AG04450 (cell line): ENCODE measurements around the gene HIVEP2. TPM values are rescaled to one million over a fixed set of nuclear protein-coding genes. Genes with fewer than 3 reads are reported as not detected.

Source experiments
- CTCF ChIA-PET: fragments of 300-600, 350-600 bp; formaldehyde crosslinking; extraction: SDS; loops from one replicate; lab custom pipeline; 2022; ENCODE audit warnings: antibody characterized with exemption, inconsistent platforms; lab: Charles Lee
- POLR2A ChIA-PET: fragments of 350-600 bp; formaldehyde crosslinking; extraction: SDS; loops from one replicate; lab custom pipeline; 2021; ENCODE audit warnings: antibody characterized with exemption, inconsistent platforms; lab: Yijun Ruan, JAX
- DNase-seq: peaks from one replicate; pipeline ENCODE4 v3.0.0-alpha.2; 2011; ENCODE audit warnings: low read depth, low spot score
- H3K27ac ChIP-seq: one replicate; pipeline ENCODE4 v1.5.1; 2012; ENCODE audit warnings: low read depth, low read length, control low read depth
- H3K27me3 ChIP-seq: one replicate; pipeline ENCODE4 v1.6.0; 2012; ENCODE audit warnings: low read length; ENCODE audit not compliant: control insufficient read depth, insufficient read depth
- H3K4me3 ChIP-seq: 2 replicates; pipeline ENCODE4 v1.5.1; 2011; ENCODE audit warnings: mild to moderate bottlenecking, low read depth, low read length, control low read depth
- H3K9me3 ChIP-seq: 2 replicates; pipeline ENCODE4 v1.5.1; 2012; ENCODE audit warnings: low read length; ENCODE audit not compliant: control insufficient read depth, insufficient read depth
- CTCF ChIP-seq: IDR thresholded peaks from 2 replicates; pipeline ENCODE4 v1.5.1; 2011; ENCODE audit warnings: low read depth, low read length, control low read depth, inconsistent platforms
- polyA plus RNA-seq: library from polyadenylated mRNA; depleted of rRNA; stranded (reverse); fragments of >200 nt; gene quantifications from 2 replicates; pipeline ENCODE4 v1.2.3, GENCODE V29; 2011

Gene HIVEP2
- polyA plus RNA-seq, 1 experiment, result 4.9 TPM

- no peaks in the 10 kb centered on the region for H3K27me3 ChIP-seq
- TF ChIP-seq CTCF, result no peak
- CTCF ChIA-PET, result no interaction called here
- DNase-seq, result no peak
- POLR2A ChIA-PET, result no interaction called here
- H3K27ac ChIP-seq, result no peak overlapping the region
- no peak overlapping the region for H3K4me3 ChIP-seq
- H3K9me3 ChIP-seq, result no peaks in the 10 kb centered on the region
Observed at GRCh38 chr6:142740449-142740848, 204.5 kb downstream of the HIVEP2 start.

DNA sequence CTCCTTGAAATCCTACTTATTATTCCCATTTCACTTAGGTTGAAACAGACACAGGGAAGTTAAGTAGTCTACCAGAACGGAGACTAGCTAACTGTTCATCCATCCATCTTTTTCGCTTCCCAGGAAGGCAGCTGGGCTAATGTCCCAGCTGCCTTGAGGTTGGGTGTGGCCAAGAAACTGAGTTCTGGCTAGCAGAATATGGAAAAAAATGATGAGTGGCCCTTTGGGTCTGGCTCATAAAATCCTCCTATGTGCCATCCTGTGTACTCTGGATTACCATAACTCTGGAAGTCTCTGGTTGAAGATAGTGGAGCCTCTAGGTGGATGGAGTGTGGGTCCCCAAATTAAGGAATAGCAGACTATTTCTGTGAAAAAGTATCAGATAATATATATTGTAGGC lies 206.2 kb downstream of the HIVEP2 start:
- no peaks in the 10 kb centered on the region for H3K9me3 ChIP-seq
- no peak for DNase-seq
- ChIA-PET CTCF (no interaction called here), POLR2A (no interaction called here)
- H3K4me3 ChIP-seq, result no peak overlapping the region
- H3K27ac ChIP-seq, result no peak overlapping the region
- no peak for TF ChIP-seq CTCF
- no peaks in the 10 kb centered on the region for H3K27me3 ChIP-seq

- CTCF ChIA-PET, result no interaction called here
- H3K9me3 ChIP-seq, result no peaks in the 10 kb centered on the region
- H3K27me3 ChIP-seq, result no peaks in the 10 kb centered on the region
- no peak for TF ChIP-seq CTCF
- no peak overlapping the region for H3K4me3 ChIP-seq
- POLR2A ChIA-PET, result no interaction called here
- DNase-seq, result no peak
- H3K27ac ChIP-seq, result no peak overlapping the region
Observed at GRCh38 chr6:142738035-142738396, 207.0 kb downstream of the HIVEP2 start.

DNA sequence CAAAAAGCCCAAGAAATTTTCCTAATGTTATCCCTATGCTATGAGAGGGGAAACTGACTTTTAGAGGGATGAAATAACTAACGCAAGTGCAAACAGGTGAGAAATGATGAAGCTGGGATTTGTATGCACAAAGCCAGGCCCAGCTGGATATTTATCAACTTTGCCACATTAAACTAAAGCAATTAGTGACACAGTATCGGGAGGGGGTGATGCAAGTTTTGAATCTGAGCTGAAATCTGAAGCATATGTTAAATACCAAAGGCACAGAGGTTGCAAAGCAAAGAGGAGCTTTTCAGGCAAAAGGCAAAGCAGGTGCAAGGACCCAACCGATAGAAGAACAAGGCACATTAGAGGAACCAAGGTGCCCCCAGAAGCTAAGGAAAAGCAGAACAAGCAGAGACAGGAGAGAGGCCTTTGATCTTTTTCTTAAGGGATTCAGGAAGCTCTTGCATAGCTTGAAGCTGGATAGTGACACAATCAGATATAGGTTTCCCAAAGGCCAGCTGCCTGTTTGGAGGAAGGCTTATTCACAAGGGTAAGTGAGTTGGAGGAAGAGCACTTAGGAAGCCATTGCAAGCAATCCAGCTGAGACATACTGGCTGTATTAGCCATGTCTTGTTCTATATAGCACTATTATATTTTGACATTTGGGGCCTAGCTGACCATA lies 207.5 kb downstream of the HIVEP2 start:
- no peak for DNase-seq
- H3K27me3 ChIP-seq, result no peaks in the 10 kb centered on the region
- CTCF ChIA-PET, result interaction anchor here (1.1 kb wide), 1 partner anchor 690 kb away, joined by 3 read pairs; no protein-coding TSS in a partner anchor
- no peak overlapping the region for H3K27ac ChIP-seq
- H3K9me3 ChIP-seq, result no peaks in the 10 kb centered on the region
- POLR2A ChIA-PET, result no interaction called here
- no peak overlapping the region for H3K4me3 ChIP-seq
- no peak for TF ChIP-seq CTCF

DNA sequence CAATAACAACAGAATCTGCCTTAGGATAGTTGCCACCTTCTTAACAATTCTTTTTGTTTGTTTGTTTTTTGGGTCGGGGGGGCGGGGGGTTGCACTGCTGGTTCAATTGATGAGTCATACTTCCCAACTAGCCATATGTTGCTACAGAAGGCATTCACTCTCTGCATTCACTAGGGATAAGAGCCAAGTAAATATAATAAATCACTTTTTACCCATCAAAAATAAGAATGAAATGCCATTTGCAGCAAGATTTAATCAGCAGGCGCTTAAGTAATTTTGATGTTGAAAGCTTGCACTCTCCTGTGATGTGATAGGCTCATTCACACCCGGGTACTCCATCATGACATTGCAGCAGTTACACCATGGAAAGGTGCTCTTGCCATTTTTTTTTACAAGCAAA lies 209.8 kb downstream of the HIVEP2 start:
- H3K4me3 ChIP-seq, result no peak overlapping the region
- TF ChIP-seq CTCF, result no peak
- H3K9me3 ChIP-seq, result no peaks in the 10 kb centered on the region
- ChIA-PET POLR2A (interaction anchor here (0.7 kb wide), 1 partner anchor 14 kb away, joined by 3 read pairs; no protein-coding TSS in a partner anchor), CTCF (interaction anchor here (0.6 to 0.7 kb wide), 2 partner anchors 14 to 191 kb away, joined by 3 to 4 read pairs; no protein-coding TSS in a partner anchor)
- DNase-seq, result no peak
- no peak overlapping the region for H3K27ac ChIP-seq
- H3K27me3 ChIP-seq, result no peaks in the 10 kb centered on the region
